Fibroblast of mammary gland (primary cell): ENCODE results near the gene RIT2.
A peak's percentile ranks its signal among the peaks of the same experiment; 100 is the strongest.

Experiments used
- DNase-seq: peaks from one replicate; pipeline ENCODE4 v3.0.0-alpha.2; 2010; ENCODE audit warnings: low read depth
- H3K4me3 ChIP-seq: 2 replicates; pipeline ENCODE4 v1.5.1; 2011; ENCODE audit warnings: low read depth, mild to moderate bottlenecking, low read length, moderate library complexity; ENCODE audit not compliant: control insufficient read depth
- CTCF ChIP-seq: conservative IDR thresholded peaks from 2 replicates; pipeline ENCODE4 v1.5.1; 2011; ENCODE audit warnings: low read depth, low read length, inconsistent platforms; ENCODE audit not compliant: control insufficient read depth, insufficient read depth

The RIT2 gene

GRCh38 chr18:43054815-43055519, 60.5 kb downstream of the RIT2 start:
- TF ChIP-seq CTCF: no peak
- no peak overlapping the region for H3K4me3 ChIP-seq
- no peak for DNase-seq

GRCh38 chr18:43049021-43049420, 66.5 kb downstream of the RIT2 start:
- TF ChIP-seq CTCF: no peak
- no peak overlapping the region for H3K4me3 ChIP-seq
- peak; percentile 79 for DNase-seq

- no peak overlapping the region for H3K4me3 ChIP-seq
- no peak for TF ChIP-seq CTCF
- no peak for DNase-seq
Observed at GRCh38 chr18:43046322-43046721, 69.2 kb downstream of the RIT2 start.

- TF ChIP-seq CTCF: no peak
- DNase-seq: no peak
- H3K4me3 ChIP-seq: no peak overlapping the region
Observed at GRCh38 chr18:43043626-43044025, 71.9 kb downstream of the RIT2 start.

- TF ChIP-seq CTCF: no peak
- DNase-seq: no peak
- no peak overlapping the region for H3K4me3 ChIP-seq
Observed at GRCh38 chr18:43040281-43040680, 75.2 kb downstream of the RIT2 start.

- DNase-seq: no peak
- H3K4me3 ChIP-seq: no peak overlapping the region
- no peak for TF ChIP-seq CTCF
Observed at GRCh38 chr18:43034683-43035500, 80.6 kb downstream of the RIT2 start.

GRCh38 chr18:43031169-43031568, 84.3 kb downstream of the RIT2 start:
- no peak for DNase-seq
- H3K4me3 ChIP-seq: no peak overlapping the region
- no peak for TF ChIP-seq CTCF
